Trophoblast cell (in vitro differentiated cells and primary cell): ENCODE results near the gene NINL.
"Not testable (repeated sequence)": the region's sequence is repeated elsewhere in the genome, so short reads cannot be mapped to it uniquely, and the experiment has no call there.

Source experiments
- DNase-seq, 2 donors: peaks; one replicate each; pipeline ENCODE4 v3.0.0-alpha.2; 2016
- H2AFZ ChIP-seq: 2 replicates; pipeline ENCODE4 v1.6.1; 2013; ENCODE audit warnings: low read length, moderate library complexity, mild to moderate bottlenecking; ENCODE audit not compliant: insufficient read depth, poor library complexity
- H2AK5ac ChIP-seq: 2 replicates; pipeline ENCODE4 v1.6.1; 2013; ENCODE audit warnings: mild to moderate bottlenecking, low read length
- H2BK120ac ChIP-seq: 2 replicates; pipeline ENCODE4 v1.6.1; 2013; ENCODE audit warnings: low read length, mild to moderate bottlenecking, moderate library complexity; ENCODE audit not compliant: insufficient read depth, poor library complexity
- H2BK12ac ChIP-seq: 2 replicates; pipeline ENCODE4 v1.6.1; 2013; ENCODE audit warnings: mild to moderate bottlenecking, low read length, moderate library complexity
- H2BK5ac ChIP-seq: 2 replicates; pipeline ENCODE4 v1.6.1; 2013; ENCODE audit warnings: low read length, low read depth, moderate library complexity, mild to moderate bottlenecking; ENCODE audit not compliant: poor library complexity
- H3K14ac ChIP-seq: 2 replicates; pipeline ENCODE4 v1.6.1; 2013; ENCODE audit warnings: mild to moderate bottlenecking, low read length
- H3K18ac ChIP-seq: 2 replicates; pipeline ENCODE4 v1.6.1; 2013; ENCODE audit warnings: mild to moderate bottlenecking, low read length
- H3K23ac ChIP-seq: 2 replicates; pipeline ENCODE4 v1.6.1; 2013; ENCODE audit warnings: low read length
- H3K27ac ChIP-seq: 2 replicates; pipeline ENCODE4 v1.5.1; 2013; ENCODE audit warnings: low read depth, mild to moderate bottlenecking, inconsistent platforms, low read length, moderate library complexity
- H3K27me3 ChIP-seq: 2 replicates; pipeline ENCODE4 v1.6.1; 2013; ENCODE audit warnings: inconsistent platforms, mild to moderate bottlenecking, low read length, moderate library complexity; ENCODE audit not compliant: insufficient read depth
- H3K36me3 ChIP-seq, 2 experiments: 1 replicate in 1 of 2; 2 replicates in 1 of 2; pipeline ENCODE4 v1.6.1; 2013; ENCODE audit warnings: low read length in 2 of 2, mild to moderate bottlenecking in 2 of 2, moderate library complexity in 1 of 2; ENCODE audit not compliant: insufficient read depth in 2 of 2, control insufficient read depth in 1 of 2
- H3K4ac ChIP-seq: 2 replicates; pipeline ENCODE4 v1.6.1; 2013; ENCODE audit warnings: low read depth, mild to moderate bottlenecking, low read length, moderate library complexity
- H3K4me1 ChIP-seq, 2 experiments: 1 replicate in 1 of 2; 2 replicates in 1 of 2; pipeline ENCODE4 v1.6.1; 2013; ENCODE audit warnings: low read length in 2 of 2, mild to moderate bottlenecking in 2 of 2, moderate library complexity in 1 of 2; ENCODE audit not compliant: insufficient read depth in 2 of 2, control insufficient read depth in 1 of 2
- H3K4me2 ChIP-seq: 2 replicates; pipeline ENCODE4 v1.6.1; 2013; ENCODE audit warnings: inconsistent platforms, mild to moderate bottlenecking, low read length, moderate library complexity
- H3K4me3 ChIP-seq: 2 replicates; pipeline ENCODE4 v1.5.1; 2013; ENCODE audit warnings: mild to moderate bottlenecking, low read depth, low read length, inconsistent platforms
- H3K79me1 ChIP-seq: one replicate; pipeline ENCODE4 v1.6.1; 2013; ENCODE audit warnings: low read length
- H3K79me2 ChIP-seq: 2 replicates; pipeline ENCODE4 v1.6.1; 2013; ENCODE audit warnings: low read length, mild to moderate bottlenecking; ENCODE audit not compliant: control insufficient read depth, insufficient read depth, poor library complexity
- H3K9ac ChIP-seq: 2 replicates; pipeline ENCODE4 v1.6.1; 2013; ENCODE audit warnings: mild to moderate bottlenecking, low read length
- H3K9me3 ChIP-seq: 2 replicates; pipeline ENCODE4 v1.6.1; 2013; ENCODE audit warnings: low read depth, mild to moderate bottlenecking, control low read depth, inconsistent platforms, low read length; ENCODE audit not compliant: insufficient read depth
- H4K12ac ChIP-seq: 2 replicates; pipeline ENCODE4 v1.6.1; 2013; ENCODE audit warnings: low read depth, mild to moderate bottlenecking, low read length, moderate library complexity
- H4K8ac ChIP-seq: 2 replicates; pipeline ENCODE4 v1.6.1; 2013; ENCODE audit warnings: low read depth, mild to moderate bottlenecking, low read length, moderate library complexity
- H4K91ac ChIP-seq: one replicate; pipeline ENCODE4 v1.6.1; 2013; ENCODE audit warnings: low read depth, mild to moderate bottlenecking, low read length, moderate library complexity
- WGBS: extraction: QIAGEN DNeasy Blood & Tissue Kit; methylation state at CpG from one replicate; pipeline ENCODE4 v1.1.7; 2013; ENCODE audit warnings: missing lambda C conversion rate; ENCODE audit not compliant: insufficient read length, insufficient coverage; ENCODE audit errors: extremely low coverage; 5-methylcytosine and 5-hydroxymethylcytosine counted together

Gene NINL

DNA sequence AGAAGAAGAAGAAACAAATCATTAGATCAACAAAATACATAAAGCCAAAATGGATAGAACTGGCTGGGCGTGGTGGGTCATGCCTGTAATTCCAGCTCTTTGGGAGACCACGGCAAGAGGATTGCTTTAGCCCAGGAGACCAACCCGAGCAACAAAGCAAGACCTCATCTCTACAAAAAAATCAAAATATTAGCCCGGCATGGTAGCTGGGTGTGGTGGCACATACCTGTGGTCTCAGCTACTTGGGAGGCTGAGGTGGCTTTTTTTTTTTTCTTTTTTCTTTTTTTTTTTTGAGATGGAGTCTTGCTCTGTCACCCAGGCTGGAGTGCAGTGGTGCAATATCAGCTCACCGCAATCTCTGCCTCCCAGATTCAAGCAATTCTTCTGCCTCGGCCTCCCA lies 21.5 kb downstream of the NINL start:
- peaks cover 0 to 5% of the 10 kb centered on the region in 2 experiments for H3K36me3 ChIP-seq
- no peak overlapping the region for H2BK120ac ChIP-seq
- no peaks in the 10 kb centered on the region for H3K9me3 ChIP-seq
- H3K18ac ChIP-seq, result no peak overlapping the region
- H3K79me2 ChIP-seq, result peaks cover 4% of the 10 kb centered on the region
- H2AFZ ChIP-seq, result no peak overlapping the region
- DNase-seq, result peak; percentile 18 to 70
- H3K9ac ChIP-seq, result no peak overlapping the region
- H3K4me2 ChIP-seq, result no peak overlapping the region
- peak overlapping the region; percentile 62 for H3K4ac ChIP-seq
- H2BK5ac ChIP-seq, result no peak overlapping the region
- peaks cover 0 to 2% of the 10 kb centered on the region in 2 experiments for H3K4me1 ChIP-seq
- no peak overlapping the region for H3K23ac ChIP-seq
- no peak overlapping the region for H4K91ac ChIP-seq
- no peak overlapping the region for H3K4me3 ChIP-seq
- WGBS, result no CpG with 5 or more reads among the region's 6 CpGs
- no peak overlapping the region for H3K14ac ChIP-seq
- no peak overlapping the region for H2AK5ac ChIP-seq
- no peak overlapping the region for H2BK12ac ChIP-seq
- no peaks in the 10 kb centered on the region for H3K27me3 ChIP-seq
- H3K79me1 ChIP-seq, result no peaks in the 10 kb centered on the region
- H4K12ac ChIP-seq, result no peak overlapping the region
- no peak overlapping the region for H4K8ac ChIP-seq
- no peak overlapping the region for H3K27ac ChIP-seq

DNA sequence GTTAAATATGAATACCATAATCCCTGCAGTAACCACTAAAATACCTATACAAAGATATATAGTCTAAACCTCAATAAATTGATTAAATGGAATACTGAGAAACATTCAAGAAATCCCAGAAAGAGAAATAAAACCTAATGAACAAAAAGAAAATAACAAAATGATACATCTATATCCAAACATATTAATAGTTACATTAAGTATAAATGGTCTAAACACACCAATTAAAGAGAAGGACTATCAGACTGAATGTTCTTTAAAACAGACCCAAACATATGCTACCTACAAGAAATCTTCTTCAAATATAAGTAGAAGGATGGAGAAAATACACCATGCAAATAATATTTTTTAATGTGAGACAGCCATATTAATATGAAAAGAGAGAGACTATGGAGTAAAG lies 22.0 kb downstream of the NINL start:
- Histone ChIP-seq H3K4me1 (peaks cover 0 to 2% of the 10 kb centered on the region in 2 experiments), H2BK120ac (no peak overlapping the region), H2BK12ac (no peak overlapping the region), H3K79me1 (no peaks in the 10 kb centered on the region), H3K14ac (no peak overlapping the region), H2BK5ac (no peak overlapping the region), H3K9me3 (no peaks in the 10 kb centered on the region), H4K91ac (no peak overlapping the region), H2AFZ (no peak overlapping the region), H3K4me3 (no peak overlapping the region), H4K12ac (no peak overlapping the region), H3K4me2 (no peak overlapping the region), H3K23ac (no peak overlapping the region), H2AK5ac (no peak overlapping the region), H3K18ac (no peak overlapping the region), H3K27ac (no peak overlapping the region), H3K79me2 (peaks cover 4% of the 10 kb centered on the region), H3K36me3 (peaks cover 0 to 5% of the 10 kb centered on the region in 2 experiments), H3K27me3 (no peaks in the 10 kb centered on the region), H3K4ac (no peak overlapping the region), H3K9ac (no peak overlapping the region), H4K8ac (no peak overlapping the region)
- no peak for DNase-seq

DNA sequence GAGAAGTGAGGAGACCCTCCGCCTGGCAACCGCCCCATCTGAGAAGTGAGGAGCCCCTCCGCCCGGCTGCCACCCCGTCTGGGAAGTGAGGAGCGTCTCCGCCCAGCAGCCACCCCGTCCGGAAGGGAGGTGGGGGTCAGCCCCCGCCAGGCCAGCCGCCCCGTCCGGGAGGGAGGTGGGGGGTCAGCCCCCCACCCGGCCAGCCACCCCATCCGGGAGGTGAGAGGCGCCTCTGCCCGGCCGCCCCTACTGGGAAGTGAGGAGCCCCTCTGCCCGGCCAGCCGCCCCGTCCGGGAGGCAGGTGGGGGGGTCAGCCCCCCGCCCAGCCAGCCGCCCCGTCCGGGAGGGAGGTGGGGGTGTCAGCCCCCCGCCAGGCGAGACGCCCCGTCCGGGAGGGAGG lies 23.6 kb downstream of the NINL start:
- H3K23ac ChIP-seq, H3K18ac ChIP-seq, H3K4me1 ChIP-seq, DNase-seq, H2AK5ac ChIP-seq, H3K79me1 ChIP-seq, H2BK120ac ChIP-seq, H3K14ac ChIP-seq, H4K8ac ChIP-seq, H2BK5ac ChIP-seq, H3K9me3 ChIP-seq, H3K9ac ChIP-seq, H3K36me3 ChIP-seq, H4K91ac ChIP-seq, H3K4me2 ChIP-seq, H3K27me3 ChIP-seq, H3K4me3 ChIP-seq, H3K79me2 ChIP-seq, H4K12ac ChIP-seq, H2AFZ ChIP-seq, H3K27ac ChIP-seq, H2BK12ac ChIP-seq, H3K4ac ChIP-seq: not testable (repeated sequence)
- no CpG with 5 or more reads among the region's 31 CpGs for WGBS

DNA sequence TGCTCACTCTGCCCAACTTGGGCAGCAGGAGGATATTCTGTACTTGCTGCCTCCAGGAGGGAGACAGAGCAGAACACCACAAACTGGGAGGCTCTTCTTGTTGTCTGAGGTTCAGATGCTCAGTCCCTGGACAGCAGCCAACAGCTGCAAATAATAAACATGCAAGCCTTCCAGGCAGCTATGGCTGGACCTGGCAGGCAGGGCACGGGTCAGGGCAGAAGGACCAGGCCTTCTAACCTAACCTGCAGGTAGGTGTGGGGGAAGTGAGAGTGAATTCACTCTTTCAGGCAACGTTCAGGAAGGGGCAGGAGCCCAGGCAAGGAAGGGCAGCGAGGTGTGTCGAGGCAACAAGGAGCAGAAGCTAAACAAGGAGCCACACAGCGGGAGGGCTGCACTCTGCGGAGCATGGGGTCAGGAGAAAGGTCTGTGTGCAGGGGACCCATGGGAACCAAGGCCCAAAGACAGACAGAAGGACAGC lies 31.5 kb downstream of the NINL start:
- no peak overlapping the region for H3K4me3 ChIP-seq
- H4K12ac ChIP-seq, result no peak overlapping the region
- H4K91ac ChIP-seq, result no peak overlapping the region
- no peak overlapping the region for H2BK12ac ChIP-seq
- H3K27me3 ChIP-seq, result no peaks in the 10 kb centered on the region
- no peaks in the 10 kb centered on the region for H3K9me3 ChIP-seq
- H4K8ac ChIP-seq, result no peak overlapping the region
- H2BK5ac ChIP-seq, result no peak overlapping the region
- H3K79me1 ChIP-seq, result peaks cover 12% of the 10 kb centered on the region
- no CpG with 5 or more reads among the region's 6 CpGs for WGBS
- no peak overlapping the region for H2AFZ ChIP-seq
- H3K27ac ChIP-seq, result no peak overlapping the region
- H3K36me3 ChIP-seq, result no peaks in the 10 kb centered on the region
- H3K9ac ChIP-seq, result no peak overlapping the region
- no peak overlapping the region for H3K14ac ChIP-seq
- no peak overlapping the region for H3K18ac ChIP-seq
- H3K4me2 ChIP-seq, result no peak overlapping the region
- H3K4me1 ChIP-seq, result peaks cover 17 to 23% of the 10 kb centered on the region in 2 experiments
- no peak overlapping the region for H2AK5ac ChIP-seq
- peaks cover 3% of the 10 kb centered on the region for H3K79me2 ChIP-seq
- no peak overlapping the region for H3K23ac ChIP-seq
- no peak overlapping the region for H3K4ac ChIP-seq
- no peak for DNase-seq
- no peak overlapping the region for H2BK120ac ChIP-seq
